CD4-positive, alpha-beta memory T cell (primary cell): ENCODE data around the gene DDN. TPM values are rescaled to one million over a fixed set of nuclear protein-coding genes. Genes with fewer than 3 reads are reported as not detected.

Source experiments
- CTCF ChIA-PET: fragments of 350-600 bp; sonication (Branson Sonifier 250); formaldehyde crosslinking; loops from one replicate; lab custom pipeline; 2021; ENCODE audit warnings: inconsistent platforms; ENCODE audit not compliant: partially characterized antibody; lab: Charles Lee
- POLR2A ChIA-PET: fragments of 350-600 bp; sonication (Branson Sonifier 250); formaldehyde crosslinking; loops from one replicate; lab custom pipeline; 2021; ENCODE audit not compliant: partially characterized antibody; lab: Charles Lee
- DNase-seq, 5 donors: peaks; one replicate each; pipeline versions ENCODE4 v3.0.0 to v3.0.0-alpha.2; 2020 to 2022; ENCODE audit warnings: mixed read lengths in 1 of 5
- H3K27ac ChIP-seq: one replicate; pipeline ENCODE4 v1.7.0; 2013; ENCODE audit warnings: low read depth, low read length
- H3K27me3 ChIP-seq: 2 replicates; pipeline ENCODE4 v1.7.0; 2013; ENCODE audit warnings: mild to moderate bottlenecking, low read length, moderate library complexity; ENCODE audit not compliant: insufficient read depth
- H3K36me3 ChIP-seq: 2 replicates; pipeline ENCODE4 v1.7.0; 2013; ENCODE audit warnings: mild to moderate bottlenecking, low read length, moderate library complexity; ENCODE audit not compliant: insufficient read depth
- H3K4me1 ChIP-seq: 2 replicates; pipeline ENCODE4 v1.7.0; 2013; ENCODE audit warnings: mild to moderate bottlenecking, low read length, moderate library complexity; ENCODE audit not compliant: insufficient read depth
- H3K4me3 ChIP-seq, 2 donors: one replicate each; pipeline ENCODE4 v1.7.0; 2013; ENCODE audit warnings: low read length in 2 of 2, mild to moderate bottlenecking in 1 of 2
- H3K9me3 ChIP-seq, 2 donors: one replicate each; pipeline ENCODE4 v1.7.0; 2013; ENCODE audit warnings: low read length in 2 of 2, control low read depth in 1 of 2; ENCODE audit not compliant: control insufficient read depth in 1 of 2
- H3K27ac Mint-ChIP-seq, 7 donors: one replicate each; pipeline ENCODE4 v1.8.0; 2020 to 2021; ENCODE audit warnings: mixed read lengths in 7 of 7, mild to moderate bottlenecking in 6 of 7, inconsistent platforms in 3 of 7, moderate library complexity in 3 of 7
- H3K27me3 Mint-ChIP-seq, 2 donors: one replicate each; pipeline ENCODE4 v1.8.0; 2020 to 2021; ENCODE audit warnings: mixed read lengths in 2 of 2
- H3K36me3 Mint-ChIP-seq, 2 donors: one replicate each; pipeline ENCODE4 v1.8.0; 2020 to 2021; ENCODE audit warnings: mixed read lengths in 2 of 2, inconsistent platforms in 1 of 2, mild to moderate bottlenecking in 1 of 2
- H3K4me1 Mint-ChIP-seq, 4 donors: one replicate each; pipeline ENCODE4 v1.8.0; 2020 to 2021; ENCODE audit warnings: mixed read lengths in 4 of 4, mild to moderate bottlenecking in 1 of 4
- H3K4me3 Mint-ChIP-seq, 8 donors: one replicate each; pipeline ENCODE4 v1.8.0; 2020 to 2021; ENCODE audit warnings: mixed read lengths in 8 of 8, mild to moderate bottlenecking in 7 of 8, moderate library complexity in 6 of 8, inconsistent platforms in 3 of 8
- H3K9me3 Mint-ChIP-seq, 8 donors: one replicate each; pipeline ENCODE4 v1.8.0; 2020 to 2021; ENCODE audit warnings: mixed read lengths in 8 of 8, mild to moderate bottlenecking in 5 of 8, inconsistent platforms in 3 of 8, moderate library complexity in 1 of 8
- intact Hi-C: fragments of 100-400 bp; cut with micrococcal nuclease; formaldehyde crosslinking; loops from one replicate; pipeline ENCODE4 v1.15.1; 2023
- polyA plus RNA-seq, 2 donors: library from polyadenylated mRNA; unstranded; fragments of 300-500 nt; fragmentation: Illumina TruSeq; gene quantifications; one replicate each; pipeline ENCODE4 v1.2.3, GENCODE V29; 2021
- total RNA-seq, 2 experiments: library from RNA; stranded (reverse); gene quantifications; one replicate each; pipeline ENCODE4 v1.2.3, GENCODE V29; 2021

DDN gene
- total and polyA plus RNA-seq, 4 experiments from 2014 or later = not detected

GRCh38 chr12:49019443-49020324 is 20.5 kb upstream of the DDN start:
- ChIA-PET POLR2A (interaction anchor here (0.7 to 1.9 kb wide), 11 partner anchors 10 to 111 kb away, joined by 3 to 10 read pairs (median 4); partner anchors contain the start of genes ARF3 and TUBA1B), CTCF (interaction anchor here (0.6 to 2.3 kb wide), 16 partner anchors 10 to 167 kb away, joined by 3 to 25 read pairs (median 5); partner anchors contain the start of genes DDX23 and WNT1)
- Mint-ChIP-seq H3K36me3 (peaks cover 28 to 56% of the 10 kb centered on the region in 2 donors), H3K27ac (peak overlapping the region; percentile 95 to 100 (median 99)), H3K4me3 (peak overlapping the region; percentile 49 to 99 (median 94)), H3K4me1 (peaks cover 18 to 49% (median 33%) of the 10 kb centered on the region in 4 donors), H3K27me3 (no peaks in the 10 kb centered on the region), H3K9me3 (no peaks in the 10 kb centered on the region)
- intact Hi-C loops = loop anchor here (2.0 kb wide), 1 partner anchor 37 kb away; no protein-coding TSS in a partner anchor
- no peak overlapping the region for H3K4me3 ChIP-seq
- no peaks in the 10 kb centered on the region for H3K27me3 ChIP-seq
- H3K36me3 ChIP-seq = peaks cover 18% of the 10 kb centered on the region
- peak in 2 of 5 donors; percentile 30 to 39 for DNase-seq
- H3K9me3 ChIP-seq = no peaks in the 10 kb centered on the region
- H3K4me1 ChIP-seq = peaks cover 24% of the 10 kb centered on the region
- peak overlapping the region; percentile 95 for H3K27ac ChIP-seq

GRCh38 chr12:49019120-49019430 is 19.9 kb upstream of the DDN start:
- H3K4me1 Mint-ChIP-seq = peaks cover 18 to 51% (median 37%) of the 10 kb centered on the region in 4 donors

GRCh38 chr12:49018261-49019119 is 19.3 kb upstream of the DDN start, which contains the start of gene PRKAG1:
PRKAG1 (minus strand) TSS chr12:49018776; CDS start chr12:49018740, 36 bp downstream.
- intact Hi-C loops = loop anchor here (1.0 to 2.0 kb wide), 6 partner anchors 21 to 171 kb away; partner anchors contain the start of genes DDX23, FKBP11 and TUBA1A
- H3K4me1 Mint-ChIP-seq = peaks cover 18 to 51% (median 37%) of the 10 kb centered on the region in 4 donors
- Histone ChIP-seq H3K4me1 (peaks cover 24% of the 10 kb centered on the region), H3K9me3 (no peaks in the 10 kb centered on the region), H3K36me3 (peaks cover 13% of the 10 kb centered on the region), H3K27me3 (no peaks in the 10 kb centered on the region), H3K4me3 (peak within 1 kb of the TSS; percentile 94 to 96), H3K27ac (peak within 1 kb of the TSS; percentile 95)
- peaks cover 27 to 51% of the 10 kb centered on the region in 2 donors for H3K36me3 Mint-ChIP-seq
- ChIA-PET POLR2A (interaction anchor here (0.7 to 2.0 kb wide), 18 partner anchors 15 to 723 kb away, joined by 3 to 10 read pairs (median 4); partner anchors contain the start of genes FKBP11, KMT2D, RND1 and TMBIM6), CTCF (interaction anchor here (0.9 to 6.3 kb wide), 9 partner anchors 18 to 166 kb away, joined by 3 to 67 read pairs (median 5); partner anchors contain the start of genes DDN, DDX23 and WNT1)
- H3K27me3 Mint-ChIP-seq = no peaks in the 10 kb centered on the region
- peak; percentile 97 to 98 (median 98) for DNase-seq
- H3K27ac Mint-ChIP-seq = peak within 1 kb of the TSS; percentile 95 to 100 (median 99)
- no peaks in the 10 kb centered on the region for H3K9me3 Mint-ChIP-seq
- peak within 1 kb of the TSS; percentile 87 to 99 (median 94) for H3K4me3 Mint-ChIP-seq

More at GRCh38 chr12:49019120-49019430, 19.9 kb upstream of the DDN start:
- CTCF ChIA-PET = interaction anchor here (0.8 to 2.3 kb wide), 13 partner anchors 11 to 167 kb away, joined by 3 to 25 read pairs (median 5); partner anchors contain the start of genes DDX23 and WNT1
- Mint-ChIP-seq H3K27ac (peak overlapping the region; percentile 95 to 100 (median 99)), H3K4me3 (peak overlapping the region; percentile 87 to 99 (median 94)), H3K27me3 (no peaks in the 10 kb centered on the region), H3K36me3 (peaks cover 27 to 51% of the 10 kb centered on the region in 2 donors), H3K9me3 (no peaks in the 10 kb centered on the region)
- Histone ChIP-seq H3K36me3 (peaks cover 13% of the 10 kb centered on the region), H3K4me3 (peak overlapping the region; percentile 31 to 94), H3K27ac (peak overlapping the region; percentile 95), H3K9me3 (no peaks in the 10 kb centered on the region), H3K27me3 (no peaks in the 10 kb centered on the region), H3K4me1 (peaks cover 24% of the 10 kb centered on the region)
- no peak for DNase-seq
- POLR2A ChIA-PET = interaction anchor here (0.7 to 1.9 kb wide), 7 partner anchors 14 to 112 kb away, joined by 3 to 10 read pairs (median 5); partner anchors contain the start of genes ARF3 and TUBA1B
- intact Hi-C loops = loop anchor here (2.0 kb wide), 1 partner anchor 38 kb away; no protein-coding TSS in a partner anchor

DNA sequence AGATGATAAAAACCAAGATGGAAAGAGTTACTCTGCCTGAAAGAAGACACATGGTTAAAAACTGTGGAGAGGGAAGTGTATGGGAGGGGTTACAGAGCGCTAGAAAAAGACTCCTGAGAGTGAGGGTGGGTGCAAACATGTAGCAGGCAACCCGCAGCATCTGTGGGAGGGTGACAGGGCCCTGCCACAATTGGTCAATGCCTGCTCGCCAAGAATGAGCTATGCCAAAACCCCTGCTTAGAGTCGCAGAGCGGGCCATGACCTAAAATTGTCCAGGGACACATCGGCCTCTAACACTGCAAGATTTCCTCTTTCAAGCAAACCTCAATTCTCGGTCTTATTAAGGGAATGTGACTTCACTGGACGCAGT is 18.7 kb upstream of the DDN start:
- peak overlapping the region; percentile 95 to 100 (median 99) for H3K27ac Mint-ChIP-seq
- H3K4me3 Mint-ChIP-seq = peak overlapping the region; percentile 87 to 99 (median 94)
- Histone ChIP-seq H3K27me3 (no peaks in the 10 kb centered on the region), H3K9me3 (no peaks in the 10 kb centered on the region), H3K4me3 (peak overlapping the region; percentile 94 to 96), H3K36me3 (peaks cover 16% of the 10 kb centered on the region), H3K4me1 (peaks cover 24% of the 10 kb centered on the region), H3K27ac (peak overlapping the region; percentile 95)
- DNase-seq = no peak
- CTCF ChIA-PET = interaction anchor here (0.9 to 6.3 kb wide), 4 partner anchors 17 to 39 kb away, joined by 3 to 67 read pairs (median 4); partner anchors contain the start of genes DDN and WNT1
- peaks cover 27 to 45% of the 10 kb centered on the region in 2 donors for H3K36me3 Mint-ChIP-seq
- POLR2A ChIA-PET = interaction anchor here (0.8 to 2.0 kb wide), 13 partner anchors 10 to 723 kb away, joined by 3 to 6 read pairs (median 4); partner anchors contain the start of genes FKBP11, KMT2D, RND1 and TMBIM6
- no peaks in the 10 kb centered on the region for H3K9me3 Mint-ChIP-seq
- H3K4me1 Mint-ChIP-seq = peaks cover 18 to 51% (median 37%) of the 10 kb centered on the region in 4 donors
- no peaks in the 10 kb centered on the region for H3K27me3 Mint-ChIP-seq
- intact Hi-C loops = loop anchor here (1.0 to 2.0 kb wide), 6 partner anchors 21 to 171 kb away; partner anchors contain the start of genes DDX23, FKBP11 and TUBA1A

DNA sequence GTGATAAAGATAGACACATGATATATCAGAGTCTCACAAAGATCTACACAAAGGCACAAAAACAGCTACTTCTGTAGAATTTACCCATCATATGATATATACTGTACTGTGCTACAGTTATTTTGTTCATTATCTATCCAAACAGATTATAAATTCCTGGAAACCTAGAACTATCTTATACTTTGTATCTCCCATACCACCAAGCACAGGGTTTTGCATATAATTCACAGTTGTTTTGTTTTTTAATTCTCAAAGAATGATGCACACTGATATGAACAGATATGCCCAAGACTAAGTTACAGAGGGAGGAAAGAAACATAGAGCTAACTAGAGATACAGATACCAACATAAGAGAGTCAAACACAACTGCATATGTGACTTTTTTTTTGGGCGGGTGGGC is 16.0 kb upstream of the DDN start:
- intact Hi-C loops = no loop called here
- peaks cover 37 to 41% of the 10 kb centered on the region in 2 donors for H3K36me3 Mint-ChIP-seq

GRCh38 chr12:49014547-49014946 is 15.4 kb upstream of the DDN start:
- no peaks in the 10 kb centered on the region for H3K9me3 ChIP-seq
- H3K36me3 Mint-ChIP-seq = peaks cover 42% of the 10 kb centered on the region in 2 donors
- H3K4me1 ChIP-seq = peaks cover 20% of the 10 kb centered on the region
- no peaks in the 10 kb centered on the region for H3K9me3 Mint-ChIP-seq
- H3K4me3 ChIP-seq = no peak overlapping the region
- intact Hi-C loops = no loop called here
- peaks cover 20% of the 10 kb centered on the region for H3K36me3 ChIP-seq
- ChIA-PET POLR2A (interaction anchor here (1.4 to 2.1 kb wide), 2 partner anchors 16 to 26 kb away, joined by 3 to 8 read pairs; partner anchors contain the start of gene DDN), CTCF (interaction anchor here (0.8 to 6.3 kb wide), 6 partner anchors 14 to 124 kb away, joined by 3 to 67 read pairs (median 4); partner anchors contain the start of gene DDN)
- no peak overlapping the region for H3K27ac ChIP-seq
- no peaks in the 10 kb centered on the region for H3K27me3 ChIP-seq
- no peaks in the 10 kb centered on the region for H3K27me3 Mint-ChIP-seq
- peak overlapping the region in 2 of 7 donors; percentile 53 to 76 for H3K27ac Mint-ChIP-seq
- no peak overlapping the region for H3K4me3 Mint-ChIP-seq
- no peak for DNase-seq
- peaks cover 16 to 46% (median 32%) of the 10 kb centered on the region in 4 donors for H3K4me1 Mint-ChIP-seq

More for the DNA sequence above, 16.0 kb upstream of the DDN start:
- CTCF ChIA-PET = interaction anchor here (1.3 to 6.3 kb wide), 4 partner anchors 14 to 73 kb away, joined by 3 to 67 read pairs (median 10); partner anchors contain the start of gene DDN
- peak overlapping the region in 2 of 7 donors; percentile 15 to 95 for H3K27ac Mint-ChIP-seq
- H3K27me3 ChIP-seq = no peaks in the 10 kb centered on the region
- no peak overlapping the region for H3K4me3 Mint-ChIP-seq
- H3K9me3 ChIP-seq = no peaks in the 10 kb centered on the region
- H3K4me3 ChIP-seq = no peak overlapping the region
- peaks cover 24% of the 10 kb centered on the region for H3K4me1 ChIP-seq
- peaks cover 18% of the 10 kb centered on the region for H3K36me3 ChIP-seq
- peaks cover 18 to 51% (median 37%) of the 10 kb centered on the region in 4 donors for H3K4me1 Mint-ChIP-seq
- H3K27me3 Mint-ChIP-seq = no peaks in the 10 kb centered on the region
- H3K27ac ChIP-seq = no peak overlapping the region
- POLR2A ChIA-PET = interaction anchor here (1.4 to 2.1 kb wide), 2 partner anchors 17 to 27 kb away, joined by 3 to 8 read pairs; partner anchors contain the start of gene DDN
- no peak for DNase-seq
- no peaks in the 10 kb centered on the region for H3K9me3 Mint-ChIP-seq
